Measurements from ENCODE around the gene ITGB5.

- TF ChIP-seq CTCF (conservative IDR thresholded peaks at IDR 0.05; ENCODE audit: low read depth, low read length) (no peak), EZH2phosphoT487 (IDR thresholded peaks at IDR 0.05; ENCODE audit: borderline replicate concordance, low read length) (no peak)
These were observed 112.8 kb downstream of the ITGB5 start for GRCh38 chr3:124774327-124774718.
